Psoas muscle (tissue), 8 donors: Measurements from ENCODE around the gene MNX1. TPM values are rescaled to one million over a fixed set of nuclear protein-coding genes. Genes with fewer than 3 reads are reported as not detected.

Source experiments
- ATAC-seq, 4 donors: fragments of 200-7000 bp; cut with Tn5 transposase; one replicate each; pipeline ENCODE4 v1.9.1; 2020; ENCODE audit warnings: moderate library complexity in 3 of 4, mild to moderate bottlenecking in 2 of 4
- DNase-seq, 2 donors: peaks; one replicate each; pipeline ENCODE4 v3.0.0-alpha.2; 2020
- H3K27ac ChIP-seq: fragments of 200-600 bp; one replicate; pipeline ENCODE4 v1.8.0; 2022
- H3K27me3 ChIP-seq, 3 donors: fragments of 200-600 bp in 1 of 3; one replicate each; pipeline versions ENCODE4 v1.6.1 to v1.8.0; 2013 to 2022; ENCODE audit warnings: low read length in 2 of 3, mild to moderate bottlenecking in 2 of 3, moderate library complexity in 1 of 3; ENCODE audit not compliant: insufficient read depth in 3 of 3
- H3K36me3 ChIP-seq, 2 donors: fragments of 200-600 bp in 1 of 2; one replicate each; pipeline versions ENCODE4 v1.6.1 to v1.8.0; 2013 to 2022; ENCODE audit warnings: low read depth in 1 of 2, mild to moderate bottlenecking in 1 of 2, moderate library complexity in 1 of 2; ENCODE audit not compliant: insufficient read depth in 1 of 2
- H3K4me1 ChIP-seq: fragments of 200-600 bp; one replicate; pipeline ENCODE4 v1.8.0; 2022
- H3K4me3 ChIP-seq: fragments of 200-600 bp; one replicate; pipeline ENCODE4 v1.8.0; 2022; ENCODE audit warnings: mild to moderate bottlenecking
- H3K9me3 ChIP-seq: fragments of 200-600 bp; one replicate; pipeline ENCODE4 v1.8.0; 2022
- WGBS, 3 donors: extraction: QIAGEN DNeasy Blood & Tissue Kit; methylation state at CpG; one replicate each; pipeline versions ENCODE4 v1.1.6 to v1.1.7; 2013; 5-methylcytosine and 5-hydroxymethylcytosine counted together
- intact Hi-C, 2 donors: fragments of 100-400 bp; cut with DNase I; formaldehyde crosslinking; loops; one replicate each; pipeline versions ENCODE4 v1.11.0 to v1.14.2; 2022
- polyA plus RNA-seq, 3 donors: library from polyadenylated mRNA; stranded (reverse); fragments of 200-250 nt; gene quantifications; one replicate each; pipeline ENCODE4 v1.2.3, GENCODE V29; 2013
- total RNA-seq, 4 donors: library from RNA; stranded (reverse); fragmentation: NEBNext Ultra II Directional in 2 of 4; extraction: Animal tissue kit (Norgen Biotek cat#: 25700) in 2 of 4; gene quantifications; one replicate each; pipeline versions ENCODE4 v1.2.1 to v1.2.4, GENCODE V29; 2021 to 2023
- TF ChIP-seq, protein P1 (sequence below): fragments of 200-600 bp; IDR thresholded peaks from one replicate; pipeline ENCODE4 v1.8.0; 2022; ENCODE audit warnings: antibody characterized with exemption
- donor health status: healthy with polysubstance abuse.
- donor health status: DM: no; HTN: no; CAD: no; lungs with moderate emphysema.
- donor health status: Bipolar disorder and iron deficiency.
- donor health status: healthy.
- donor health status: DM: yes; HTN: yes; CAD: no.
- donor health status: DM: no; HTN: no; CAD: no.
- donor health status: DM: no; HTN: no; CAD: no.
- donor health status: DM: yes; HTN: yes; CAD: no.

The MNX1 gene
- total and polyA plus RNA-seq, 7 donors, result not detected

DNA sequence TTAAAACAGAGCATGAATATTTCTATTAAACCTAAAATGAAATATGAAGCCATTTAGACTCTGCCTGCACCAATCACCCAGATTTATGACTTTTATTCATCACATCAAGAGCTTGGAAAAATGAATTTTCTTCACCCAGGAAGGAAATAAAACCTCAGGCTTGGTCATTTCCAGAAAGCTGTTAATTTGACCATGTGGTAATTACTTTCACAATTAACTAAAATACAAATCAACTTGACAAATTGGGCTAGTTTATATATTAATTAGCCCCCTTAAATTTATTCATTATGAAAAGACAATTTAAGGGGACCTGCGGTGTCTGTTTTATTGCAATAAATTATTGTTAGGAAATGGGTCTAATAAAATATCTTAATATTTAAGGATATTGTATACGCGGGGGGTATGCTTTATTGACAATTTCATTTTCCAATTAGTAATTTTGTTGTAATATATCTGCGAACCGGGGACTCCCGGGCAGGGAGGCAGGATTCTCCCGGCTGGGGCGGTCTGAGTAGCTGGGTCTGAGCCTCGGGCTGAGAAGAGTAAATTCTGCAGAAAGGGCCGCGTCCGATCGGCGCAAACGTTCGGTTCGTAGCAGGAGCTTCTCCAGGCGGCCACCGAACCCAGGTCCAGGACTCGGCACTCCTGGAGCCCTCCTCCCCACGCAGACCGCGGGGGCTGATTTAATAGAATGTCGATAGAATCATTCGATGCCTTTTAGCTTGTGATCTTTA, 9.4 kb upstream of the MNX1 start:
- WGBS, 3 donors, result 8 to 9% (median 8%) methylated on average over 25 of the region's 25 CpGs
- Histone ChIP-seq H3K4me1 (peaks cover 20% of the 10 kb centered on the region), H3K36me3 (no peaks in the 10 kb centered on the region), H3K27ac (no peak overlapping the region), H3K4me3 (no peak overlapping the region), H3K27me3 (peaks cover 0 to 98% (median 68%) of the 10 kb centered on the region in 3 donors), H3K9me3 (no peaks in the 10 kb centered on the region)
- ATAC-seq (no peak), DNase-seq (no peak)
- intact Hi-C loops, result no loop called here
- TF ChIP-seq, protein P1, sequence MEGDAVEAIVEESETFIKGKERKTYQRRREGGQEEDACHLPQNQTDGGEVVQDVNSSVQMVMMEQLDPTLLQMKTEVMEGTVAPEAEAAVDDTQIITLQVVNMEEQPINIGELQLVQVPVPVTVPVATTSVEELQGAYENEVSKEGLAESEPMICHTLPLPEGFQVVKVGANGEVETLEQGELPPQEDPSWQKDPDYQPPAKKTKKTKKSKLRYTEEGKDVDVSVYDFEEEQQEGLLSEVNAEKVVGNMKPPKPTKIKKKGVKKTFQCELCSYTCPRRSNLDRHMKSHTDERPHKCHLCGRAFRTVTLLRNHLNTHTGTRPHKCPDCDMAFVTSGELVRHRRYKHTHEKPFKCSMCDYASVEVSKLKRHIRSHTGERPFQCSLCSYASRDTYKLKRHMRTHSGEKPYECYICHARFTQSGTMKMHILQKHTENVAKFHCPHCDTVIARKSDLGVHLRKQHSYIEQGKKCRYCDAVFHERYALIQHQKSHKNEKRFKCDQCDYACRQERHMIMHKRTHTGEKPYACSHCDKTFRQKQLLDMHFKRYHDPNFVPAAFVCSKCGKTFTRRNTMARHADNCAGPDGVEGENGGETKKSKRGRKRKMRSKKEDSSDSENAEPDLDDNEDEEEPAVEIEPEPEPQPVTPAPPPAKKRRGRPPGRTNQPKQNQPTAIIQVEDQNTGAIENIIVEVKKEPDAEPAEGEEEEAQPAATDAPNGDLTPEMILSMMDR, result no peak

DNA sequence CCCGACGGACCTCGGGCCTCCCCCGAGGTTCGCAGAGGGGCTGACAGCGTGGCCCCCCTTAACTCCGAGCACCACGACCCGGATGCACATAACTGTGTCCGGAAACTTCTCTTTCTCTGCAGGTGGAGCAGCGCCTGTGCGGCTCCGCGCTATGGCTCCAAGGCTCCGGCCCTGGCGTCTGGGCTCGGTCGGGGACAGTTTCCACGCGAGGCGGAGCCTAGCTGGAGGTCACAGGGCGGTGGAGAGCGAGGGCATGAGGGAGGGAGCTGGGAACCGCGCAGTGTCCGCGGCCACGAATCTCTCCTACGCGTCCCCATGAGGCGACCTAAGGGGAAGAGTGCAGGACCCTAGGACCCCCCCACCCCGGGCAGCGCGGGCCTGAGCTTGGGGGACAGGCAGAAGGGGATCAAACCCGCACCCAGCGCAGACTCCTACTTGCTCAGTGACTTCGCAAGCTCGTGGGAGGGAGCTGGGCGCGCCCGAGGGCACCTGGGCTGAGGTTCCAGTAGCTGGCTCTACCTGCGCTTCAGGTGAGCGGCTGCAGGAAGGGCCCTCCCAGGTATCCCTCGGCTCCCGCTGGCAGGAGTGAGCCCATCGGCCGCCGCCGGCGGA, 8.6 kb upstream of the MNX1 start:
- WGBS, 3 donors, result 1 to 2% (median 2%) methylated on average over 45 to 50 of the region's 50 CpGs
- Histone ChIP-seq H3K27ac (no peak overlapping the region), H3K36me3 (no peaks in the 10 kb centered on the region), H3K4me3 (no peak overlapping the region), H3K27me3 (peaks cover 0 to 98% (median 73%) of the 10 kb centered on the region in 3 donors), H3K4me1 (peaks cover 20% of the 10 kb centered on the region), H3K9me3 (no peaks in the 10 kb centered on the region)
- TF ChIP-seq, protein P1, result no peak
- ATAC-seq (no peak), DNase-seq (no peak)
- intact Hi-C loops, result no loop called here

DNA sequence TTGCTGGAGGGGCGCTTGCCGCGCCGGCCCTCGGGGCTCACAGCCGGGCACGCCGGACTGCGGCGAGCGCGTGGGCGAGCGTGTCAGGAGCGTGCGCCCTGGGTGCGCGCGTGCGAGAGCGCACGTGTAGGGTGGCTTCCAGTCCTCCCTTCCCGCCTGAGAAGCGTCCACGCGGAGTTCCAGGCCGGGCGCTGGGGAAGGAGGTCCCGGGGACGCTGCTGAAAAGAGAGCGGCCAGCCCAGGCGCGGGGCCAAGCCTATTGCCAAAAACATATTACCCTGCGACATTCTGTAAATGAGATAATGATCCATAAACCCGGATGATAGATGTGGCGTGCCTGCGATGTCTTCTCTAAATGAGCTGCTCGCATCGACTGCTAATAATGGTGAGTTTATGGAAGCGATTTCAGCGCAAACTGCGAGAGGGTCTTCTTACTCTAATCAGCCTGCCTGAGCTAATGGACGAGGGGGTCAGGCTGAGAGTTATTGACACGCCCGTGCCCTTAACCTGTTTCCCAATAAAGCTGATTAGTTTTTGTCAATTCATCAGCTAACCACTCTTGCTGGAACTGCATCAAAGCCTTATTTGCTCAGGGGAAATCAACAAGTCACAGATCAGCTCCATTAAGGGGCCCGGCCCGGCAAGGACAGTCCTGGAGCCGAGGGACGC, 8.0 kb upstream of the MNX1 start:
- no peak overlapping the region for H3K4me3 ChIP-seq
- 1 to 4% (median 2%) methylated on average over 39 to 49 of the region's 49 CpGs for WGBS, 3 donors

DNA sequence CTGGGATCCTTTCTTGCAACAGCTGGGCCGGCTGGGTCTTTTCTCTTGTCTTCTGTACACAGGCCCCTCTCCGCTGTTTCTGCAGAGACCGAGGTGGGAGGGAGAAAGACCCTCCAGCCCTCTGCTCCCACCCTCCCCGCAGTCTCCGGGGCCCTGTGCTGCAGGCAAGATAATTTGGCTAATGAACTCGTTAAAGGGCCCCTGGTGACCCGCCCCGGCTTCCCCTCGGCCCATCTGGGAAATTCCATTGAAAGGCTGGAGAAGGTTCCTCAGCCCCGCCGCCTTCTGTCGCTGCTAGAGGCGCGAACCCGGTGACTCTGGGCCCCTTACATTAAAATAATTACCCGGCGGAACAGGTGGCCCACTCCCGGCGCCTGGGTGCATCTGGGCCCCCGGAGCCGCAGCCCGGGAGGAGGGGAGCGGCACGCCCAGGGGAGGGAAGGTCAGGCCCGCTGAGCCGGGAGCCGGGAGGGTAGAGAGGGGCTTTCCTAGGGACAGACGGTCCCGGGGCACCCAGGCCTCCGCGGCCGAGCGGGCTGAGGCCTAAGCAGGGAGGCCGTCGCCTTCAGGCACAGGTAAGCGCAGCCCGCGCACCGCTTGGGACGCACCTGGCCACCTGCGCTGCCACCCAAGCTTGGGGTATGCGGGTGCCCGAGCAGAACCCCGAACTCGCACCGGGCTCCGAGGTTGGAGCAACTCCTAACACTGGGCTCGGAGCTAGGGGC, 7.3 kb upstream of the MNX1 start:
- WGBS, 3 donors, result 2 to 3% (median 3%) methylated on average over 38 to 48 of the region's 48 CpGs

More for the DNA sequence above, 8.0 kb upstream of the MNX1 start:
- DNase-seq, result no peak
- intact Hi-C loops, result no loop called here
- TF ChIP-seq, protein P1, result no peak
- Histone ChIP-seq H3K9me3 (no peaks in the 10 kb centered on the region), H3K27ac (no peak overlapping the region), H3K36me3 (no peaks in the 10 kb centered on the region), H3K27me3 (peaks cover 0 to 100% (median 71%) of the 10 kb centered on the region in 3 donors), H3K4me1 (peaks cover 20% of the 10 kb centered on the region)
- ATAC-seq, result peak in 1 of 4 donors; percentile 33

More for the DNA sequence above, 7.3 kb upstream of the MNX1 start:
- H3K27ac ChIP-seq, result no peak overlapping the region
- TF ChIP-seq, protein P1, result no peak
- H3K27me3 ChIP-seq, result peaks cover 0 to 100% (median 65%) of the 10 kb centered on the region in 3 donors
- no peaks in the 10 kb centered on the region for H3K9me3 ChIP-seq
- no peak overlapping the region for H3K4me3 ChIP-seq
- ATAC-seq (no peak), DNase-seq (no peak)
- intact Hi-C loops, result no loop called here
- H3K4me1 ChIP-seq, result peaks cover 20% of the 10 kb centered on the region
- H3K36me3 ChIP-seq, result no peaks in the 10 kb centered on the region
